ENCODE data around the gene LSR.

DNA sequence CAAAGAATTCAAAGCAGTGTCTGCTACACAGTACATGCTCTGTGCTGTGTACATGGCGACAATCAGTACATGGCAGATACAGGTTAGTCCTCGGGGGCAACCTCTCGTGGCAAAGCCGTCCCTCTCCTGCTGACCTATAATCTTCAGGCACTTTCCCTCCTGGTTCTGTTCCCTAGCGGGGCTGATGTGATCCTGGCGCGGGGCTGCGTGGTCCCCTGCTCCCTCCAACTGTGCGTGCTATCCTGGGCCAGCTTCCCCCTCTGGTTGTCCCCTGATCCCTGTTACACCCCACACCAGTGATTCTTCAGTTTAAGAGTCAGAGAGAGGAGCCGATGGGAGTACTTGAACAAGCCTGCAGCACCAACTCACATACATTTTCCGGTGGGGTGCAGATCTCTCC is 55.2 kb downstream of the LSR start:
- no peak for TF ChIP-seq CTCF (conservative IDR thresholded peaks at IDR 0.05)
- TF ChIP-seq ZFX (IDR thresholded peaks at IDR 0.05) = no peak
